Measurements from ENCODE around the gene BCL7B. TPM values are rescaled to one million over a fixed set of nuclear protein-coding genes. Genes with fewer than 3 reads are reported as not detected.

The BCL7B gene
- total and polyA plus RNA-seq, 2 experiments from 2014 or later: 17.0 to 18.2 TPM

DNA sequence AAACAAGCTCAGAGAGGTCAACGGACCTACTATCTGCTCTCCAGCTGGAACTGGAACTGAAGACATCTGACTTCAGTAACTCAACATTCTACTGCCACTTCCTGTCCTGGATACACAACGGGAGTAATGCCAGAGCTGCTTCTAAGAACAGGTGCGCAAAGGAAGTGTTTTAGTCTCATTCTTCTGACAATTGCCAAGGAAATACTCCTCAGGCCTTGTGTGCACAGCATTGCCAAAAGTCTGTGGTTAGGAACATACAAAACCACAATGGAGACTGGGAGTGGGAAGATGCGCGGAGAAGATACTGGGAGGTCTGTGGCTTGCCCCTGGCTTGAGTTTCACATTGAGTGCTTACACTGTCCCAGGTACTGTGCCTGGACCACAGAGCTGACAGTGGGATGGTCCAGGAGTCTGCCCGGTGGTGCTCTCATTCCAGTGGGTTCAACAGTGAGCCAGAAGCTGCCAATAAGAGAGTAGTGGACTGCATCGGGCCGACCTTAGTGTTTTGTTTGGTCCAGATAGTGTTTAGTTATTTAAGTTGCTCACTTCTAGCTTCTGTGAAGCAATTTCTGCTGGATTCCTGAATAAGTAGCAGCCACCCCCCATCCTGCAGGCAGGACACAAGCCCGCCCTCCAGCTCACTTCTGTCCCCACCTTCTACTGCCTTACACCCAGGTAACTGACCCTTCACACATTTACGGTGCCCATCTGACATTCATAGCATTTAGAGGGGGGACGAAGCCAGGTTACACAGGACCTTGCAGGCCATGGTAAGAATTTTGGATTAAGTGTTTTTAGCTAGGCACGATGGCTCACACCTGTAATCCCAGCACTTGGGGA, 10.6 kb upstream of the BCL7B start:
- no peaks in the 10 kb centered on the region for H3K9me3 Mint-ChIP-seq

DNA sequence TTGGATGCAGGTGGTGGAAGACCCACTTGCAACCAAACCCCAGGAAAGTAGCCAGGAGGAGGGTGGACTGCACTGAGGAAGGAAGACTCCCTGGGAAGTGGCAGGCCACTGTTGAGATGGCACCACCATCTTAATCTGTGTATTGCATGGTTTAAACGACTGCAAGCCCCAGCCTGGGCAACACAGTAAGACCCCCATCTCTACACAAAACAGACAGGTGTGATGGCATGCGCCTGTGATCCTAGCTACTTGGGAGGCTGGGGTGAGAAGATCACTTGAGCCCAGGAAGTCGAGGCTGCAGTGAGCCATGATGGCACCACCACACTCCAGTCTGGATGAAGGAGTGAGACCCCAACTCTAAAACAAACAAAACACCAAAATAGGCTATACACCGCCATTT, 9.7 kb upstream of the BCL7B start:
- Histone ChIP-seq H3F3A (replicated peaks; ENCODE audit: low read depth) (no peaks in the 10 kb centered on the region), H3K27me3 (ENCODE audit: insufficient read depth) (no peaks in the 10 kb centered on the region), H3K9me2 (ENCODE audit: insufficient read depth) (no peaks in the 10 kb centered on the region), H3K4me3 (no peak overlapping the region), H3K36me3 (ENCODE audit: insufficient read depth) (no peaks in the 10 kb centered on the region), H3K27ac (ENCODE audit: low read depth) (no peak overlapping the region), H4K20me1 (replicated peaks; ENCODE audit: insufficient read depth) (peaks cover 11% of the 10 kb centered on the region), H3K4me2 (no peak overlapping the region), H3K4me1 (ENCODE audit: insufficient read depth) (no peaks in the 10 kb centered on the region), H2AFZ (no peak overlapping the region), H3K79me2 (replicated peaks; ENCODE audit: insufficient read depth) (no peaks in the 10 kb centered on the region)
- Mint-ChIP-seq H3K4me1 (peaks cover 6% of the 10 kb centered on the region), H3K9me3 (no peaks in the 10 kb centered on the region), H3K36me3 (ENCODE audit: low read depth) (peaks cover 21% of the 10 kb centered on the region), H3K4me3 (no peak overlapping the region), H3K27me3 (ENCODE audit: insufficient read depth, low read depth, poor library complexity) (peaks cover 2% of the 10 kb centered on the region), H3K27ac (no peak overlapping the region)
- DNase-seq (ENCODE audit: low spot score) (no peak), ATAC-seq (no peak)
- TF ChIP-seq, protein P1, sequence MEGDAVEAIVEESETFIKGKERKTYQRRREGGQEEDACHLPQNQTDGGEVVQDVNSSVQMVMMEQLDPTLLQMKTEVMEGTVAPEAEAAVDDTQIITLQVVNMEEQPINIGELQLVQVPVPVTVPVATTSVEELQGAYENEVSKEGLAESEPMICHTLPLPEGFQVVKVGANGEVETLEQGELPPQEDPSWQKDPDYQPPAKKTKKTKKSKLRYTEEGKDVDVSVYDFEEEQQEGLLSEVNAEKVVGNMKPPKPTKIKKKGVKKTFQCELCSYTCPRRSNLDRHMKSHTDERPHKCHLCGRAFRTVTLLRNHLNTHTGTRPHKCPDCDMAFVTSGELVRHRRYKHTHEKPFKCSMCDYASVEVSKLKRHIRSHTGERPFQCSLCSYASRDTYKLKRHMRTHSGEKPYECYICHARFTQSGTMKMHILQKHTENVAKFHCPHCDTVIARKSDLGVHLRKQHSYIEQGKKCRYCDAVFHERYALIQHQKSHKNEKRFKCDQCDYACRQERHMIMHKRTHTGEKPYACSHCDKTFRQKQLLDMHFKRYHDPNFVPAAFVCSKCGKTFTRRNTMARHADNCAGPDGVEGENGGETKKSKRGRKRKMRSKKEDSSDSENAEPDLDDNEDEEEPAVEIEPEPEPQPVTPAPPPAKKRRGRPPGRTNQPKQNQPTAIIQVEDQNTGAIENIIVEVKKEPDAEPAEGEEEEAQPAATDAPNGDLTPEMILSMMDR (conservative IDR thresholded peaks at IDR 0.05; ENCODE audit: low read depth in 2 of 2): no peak
- TF ChIP-seq POLR2AphosphoS5 (IDR thresholded peaks at IDR 0.05; ENCODE audit: low read depth) (no peak), EZH2phosphoT487 (IDR thresholded peaks at IDR 0.05; ENCODE audit: unreplicated experiment) (no peak), JUNB (IDR thresholded peaks at IDR 0.05; ENCODE audit: unreplicated experiment) (no peak), STAT1 (IDR thresholded peaks at IDR 0.05; ENCODE audit: unreplicated experiment) (no peak), EZH2 (IDR thresholded peaks at IDR 0.05; ENCODE audit: low read depth, unreplicated experiment) (no peak), NANOG (IDR thresholded peaks at IDR 0.05; ENCODE audit: borderline replicate concordance) (no peak), CREB1 (CRISPR knock-in tag; IDR thresholded peaks at IDR 0.05; ENCODE audit: low read depth) (no peak), ZNF331 (CRISPR knock-in tag; IDR thresholded peaks at IDR 0.05; ENCODE audit: low read depth) (no peak)
- TF ChIP-seq, protein P2, sequence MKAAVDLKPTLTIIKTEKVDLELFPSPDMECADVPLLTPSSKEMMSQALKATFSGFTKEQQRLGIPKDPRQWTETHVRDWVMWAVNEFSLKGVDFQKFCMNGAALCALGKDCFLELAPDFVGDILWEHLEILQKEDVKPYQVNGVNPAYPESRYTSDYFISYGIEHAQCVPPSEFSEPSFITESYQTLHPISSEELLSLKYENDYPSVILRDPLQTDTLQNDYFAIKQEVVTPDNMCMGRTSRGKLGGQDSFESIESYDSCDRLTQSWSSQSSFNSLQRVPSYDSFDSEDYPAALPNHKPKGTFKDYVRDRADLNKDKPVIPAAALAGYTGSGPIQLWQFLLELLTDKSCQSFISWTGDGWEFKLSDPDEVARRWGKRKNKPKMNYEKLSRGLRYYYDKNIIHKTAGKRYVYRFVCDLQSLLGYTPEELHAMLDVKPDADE (IDR thresholded peaks at IDR 0.05): no peak
- TF ChIP-seq, protein P3, sequence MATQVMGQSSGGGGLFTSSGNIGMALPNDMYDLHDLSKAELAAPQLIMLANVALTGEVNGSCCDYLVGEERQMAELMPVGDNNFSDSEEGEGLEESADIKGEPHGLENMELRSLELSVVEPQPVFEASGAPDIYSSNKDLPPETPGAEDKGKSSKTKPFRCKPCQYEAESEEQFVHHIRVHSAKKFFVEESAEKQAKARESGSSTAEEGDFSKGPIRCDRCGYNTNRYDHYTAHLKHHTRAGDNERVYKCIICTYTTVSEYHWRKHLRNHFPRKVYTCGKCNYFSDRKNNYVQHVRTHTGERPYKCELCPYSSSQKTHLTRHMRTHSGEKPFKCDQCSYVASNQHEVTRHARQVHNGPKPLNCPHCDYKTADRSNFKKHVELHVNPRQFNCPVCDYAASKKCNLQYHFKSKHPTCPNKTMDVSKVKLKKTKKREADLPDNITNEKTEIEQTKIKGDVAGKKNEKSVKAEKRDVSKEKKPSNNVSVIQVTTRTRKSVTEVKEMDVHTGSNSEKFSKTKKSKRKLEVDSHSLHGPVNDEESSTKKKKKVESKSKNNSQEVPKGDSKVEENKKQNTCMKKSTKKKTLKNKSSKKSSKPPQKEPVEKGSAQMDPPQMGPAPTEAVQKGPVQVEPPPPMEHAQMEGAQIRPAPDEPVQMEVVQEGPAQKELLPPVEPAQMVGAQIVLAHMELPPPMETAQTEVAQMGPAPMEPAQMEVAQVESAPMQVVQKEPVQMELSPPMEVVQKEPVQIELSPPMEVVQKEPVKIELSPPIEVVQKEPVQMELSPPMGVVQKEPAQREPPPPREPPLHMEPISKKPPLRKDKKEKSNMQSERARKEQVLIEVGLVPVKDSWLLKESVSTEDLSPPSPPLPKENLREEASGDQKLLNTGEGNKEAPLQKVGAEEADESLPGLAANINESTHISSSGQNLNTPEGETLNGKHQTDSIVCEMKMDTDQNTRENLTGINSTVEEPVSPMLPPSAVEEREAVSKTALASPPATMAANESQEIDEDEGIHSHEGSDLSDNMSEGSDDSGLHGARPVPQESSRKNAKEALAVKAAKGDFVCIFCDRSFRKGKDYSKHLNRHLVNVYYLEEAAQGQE (IDR thresholded peaks at IDR 0.05; ENCODE audit: unreplicated experiment): no peak

More for the DNA sequence above, 10.6 kb upstream of the BCL7B start:
- Histone ChIP-seq H3F3A (replicated peaks; ENCODE audit: low read depth) (no peaks in the 10 kb centered on the region), H3K27ac (ENCODE audit: low read depth) (no peak overlapping the region), H3K27me3 (ENCODE audit: insufficient read depth) (no peaks in the 10 kb centered on the region), H3K9me2 (ENCODE audit: insufficient read depth) (no peaks in the 10 kb centered on the region), H3K4me2 (no peak overlapping the region), H3K36me3 (ENCODE audit: insufficient read depth) (no peaks in the 10 kb centered on the region; the same call in 1 of the 2 replicates), H3K4me3 (no peak overlapping the region), H2AFZ (no peak overlapping the region), H4K20me1 (replicated peaks; ENCODE audit: insufficient read depth) (peaks cover 11% of the 10 kb centered on the region), H3K4me1 (ENCODE audit: insufficient read depth) (no peaks in the 10 kb centered on the region), H3K79me2 (replicated peaks; ENCODE audit: insufficient read depth) (no peaks in the 10 kb centered on the region)
- no peak overlapping the region for H3K4me3 Mint-ChIP-seq
- H3K36me3 Mint-ChIP-seq (ENCODE audit: low read depth): peaks cover 30% of the 10 kb centered on the region
- no peak overlapping the region for H3K27ac Mint-ChIP-seq
- H3K4me1 Mint-ChIP-seq: peaks cover 6% of the 10 kb centered on the region
- DNase-seq (ENCODE audit: low spot score) (no peak), ATAC-seq (no peak)
- peaks cover 2% of the 10 kb centered on the region for H3K27me3 Mint-ChIP-seq (ENCODE audit: insufficient read depth, low read depth, poor library complexity)
- TF ChIP-seq, protein P2 (IDR thresholded peaks at IDR 0.05): no peak
- TF ChIP-seq, protein P1 (conservative IDR thresholded peaks at IDR 0.05; ENCODE audit: low read depth in 2 of 2): no peak
